ENCODE results near the gene GCNT1.

The GCNT1 gene

DNA sequence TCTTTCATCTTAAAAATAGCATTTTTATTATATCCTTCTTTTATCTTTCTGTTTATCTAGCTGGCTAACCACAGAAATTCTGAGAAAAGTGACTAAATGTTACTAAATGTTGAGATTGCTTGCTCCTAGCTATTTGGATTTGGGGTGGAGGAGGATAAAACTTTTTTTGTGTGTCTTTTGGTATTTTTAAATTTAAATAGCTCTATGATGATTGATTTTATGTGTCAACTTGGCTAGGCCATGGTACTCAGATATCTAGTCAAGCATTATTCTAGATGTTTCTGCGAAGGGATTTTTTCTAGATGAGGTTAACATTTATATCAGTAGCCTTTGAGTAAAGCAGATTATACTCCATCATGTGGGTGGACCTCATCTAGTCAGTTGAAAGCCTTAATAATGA is 75.0 kb downstream of the GCNT1 start:
- no peak for DNase-seq (ENCODE audit: low read depth in 3 of 3)

DNA sequence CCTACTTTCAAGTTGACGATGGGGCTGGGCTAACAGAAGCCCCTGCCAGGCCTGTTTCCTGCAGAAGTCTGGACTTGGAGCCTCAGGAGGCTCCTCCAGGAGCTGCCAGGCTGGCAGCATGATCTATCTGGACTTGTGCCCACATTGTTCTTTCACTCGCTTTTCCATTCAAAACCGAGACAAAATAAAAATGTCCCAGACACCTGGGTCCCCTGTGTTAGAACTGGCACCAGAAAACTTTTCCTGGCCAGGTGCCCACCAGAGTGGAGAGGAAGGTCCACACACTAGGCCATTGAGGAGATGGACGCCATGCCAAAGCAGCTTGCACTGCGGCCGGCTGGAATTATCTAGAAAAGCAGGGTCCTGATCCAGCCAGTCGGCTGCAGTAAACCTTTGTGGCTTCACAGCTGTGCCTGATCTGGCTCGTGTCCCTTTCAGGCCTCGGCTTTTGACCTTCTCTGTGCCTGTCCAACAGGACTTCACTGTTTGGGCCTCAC is 78.2 kb downstream of the GCNT1 start:
- DNase-seq (ENCODE audit: low read depth in 3 of 3): no peak

DNA sequence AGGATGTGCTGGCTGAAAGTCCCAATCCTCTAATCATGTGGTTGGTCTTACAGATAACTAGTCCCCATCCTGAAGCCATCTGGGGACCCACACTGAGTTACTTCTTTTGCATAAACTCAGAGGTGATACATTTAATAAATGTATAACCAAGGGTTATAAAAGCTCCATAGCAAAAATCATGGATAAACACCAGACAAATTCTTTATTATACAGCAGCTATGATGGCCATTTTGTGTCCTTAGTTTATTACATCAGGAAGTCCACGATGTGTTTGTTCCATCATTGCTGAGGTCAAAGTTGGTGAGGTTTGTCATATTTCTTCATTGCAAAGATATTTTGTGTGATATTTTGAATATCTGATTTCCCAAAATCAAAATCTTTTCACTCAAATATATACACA is 80.2 kb downstream of the GCNT1 start:
- DNase-seq (ENCODE audit: low read depth in 3 of 3): no peak

DNA sequence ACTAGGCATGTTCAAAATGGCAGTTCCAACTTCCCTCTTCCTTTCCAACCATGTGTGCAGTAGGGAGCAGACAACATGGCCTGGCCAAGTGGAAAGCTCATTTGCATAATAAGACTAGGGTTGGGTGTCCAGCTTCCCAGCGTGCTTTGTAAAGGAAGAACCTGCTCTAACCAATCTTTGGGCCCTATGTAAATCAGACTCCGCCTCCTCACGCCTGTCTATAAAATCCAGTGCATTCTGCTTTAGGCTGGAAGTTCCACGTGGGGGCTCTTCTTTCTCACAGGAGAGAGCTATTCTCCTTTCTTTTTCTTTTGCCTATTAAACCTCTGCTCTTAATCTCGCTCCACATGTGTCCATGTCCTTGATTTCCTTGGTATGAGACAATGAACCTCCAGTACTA is 83.4 kb downstream of the GCNT1 start:
- DNase-seq (ENCODE audit: low read depth in 3 of 3): no peak

DNA sequence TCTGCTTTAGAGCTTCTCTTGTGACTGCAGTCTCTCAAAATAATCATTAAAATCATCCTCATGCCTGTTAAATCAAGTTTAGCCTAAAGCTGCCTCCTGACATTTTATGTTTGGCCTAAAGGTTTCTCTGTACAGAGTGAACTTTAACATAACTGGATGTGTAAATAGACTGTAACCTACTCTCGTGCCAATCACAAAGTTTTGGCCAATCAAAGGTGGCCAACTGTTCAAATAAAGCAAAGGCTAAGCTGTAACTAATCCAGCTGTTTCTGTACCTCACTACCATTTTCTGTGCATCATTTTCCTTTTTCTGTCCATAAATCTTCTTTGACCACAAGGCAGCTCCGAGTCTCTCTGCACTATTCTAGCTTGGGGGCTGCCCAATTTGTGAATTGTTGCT is 86.2 kb downstream of the GCNT1 start:
- DNase-seq (ENCODE audit: low read depth in 3 of 3): no peak

DNA sequence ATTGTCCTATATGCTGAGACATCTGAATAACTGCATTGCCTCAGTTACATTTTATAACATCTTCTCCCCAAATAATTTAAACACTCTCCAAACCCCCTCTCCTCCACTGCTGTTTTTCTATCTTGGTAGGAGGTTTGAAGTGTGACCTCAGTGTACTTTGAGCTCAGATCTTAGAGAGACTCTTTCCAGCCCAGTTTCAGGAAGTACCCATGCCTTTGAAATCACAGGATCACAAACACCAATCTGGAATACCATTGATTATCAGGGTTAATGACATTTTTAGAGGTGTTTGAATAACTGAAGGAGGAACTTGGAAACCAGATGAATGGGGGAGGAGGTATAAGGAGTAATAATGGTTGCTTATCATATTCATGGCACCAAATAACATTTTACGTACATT is 93.2 kb downstream of the GCNT1 start:
- DNase-seq (ENCODE audit: low read depth in 3 of 3): no peak

DNA sequence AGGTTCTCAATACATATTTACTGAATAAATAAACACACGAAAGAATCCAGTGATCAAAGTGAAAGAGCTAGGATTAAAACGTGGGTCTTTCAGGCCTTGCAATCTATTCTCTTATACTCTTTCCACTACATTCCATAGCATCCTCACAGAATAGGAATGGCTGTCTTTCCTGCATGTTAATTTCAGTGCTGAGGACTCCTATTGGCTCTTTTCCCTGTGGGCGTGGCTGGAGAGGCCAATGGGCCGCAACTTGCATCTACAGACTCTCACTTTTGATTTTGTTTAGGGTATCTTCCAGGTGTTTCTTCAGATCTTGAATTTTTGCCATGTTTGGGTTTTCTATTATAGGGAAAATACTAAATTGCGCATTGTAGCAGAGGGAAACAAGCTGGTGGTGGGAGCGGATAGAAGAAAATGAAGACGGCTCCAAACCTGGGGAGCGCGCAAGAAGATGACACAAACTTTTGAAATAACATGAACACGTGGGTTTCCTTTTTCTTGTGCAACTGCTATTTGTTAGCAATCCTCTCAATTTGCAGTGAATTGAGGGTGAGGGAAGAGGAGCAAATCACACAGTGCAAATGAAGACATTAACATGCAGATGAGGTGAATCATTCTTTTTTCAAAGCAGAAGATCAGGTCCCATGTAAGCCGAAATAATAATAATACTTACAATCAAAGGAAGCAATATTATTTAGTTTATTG is 93.9 kb downstream of the GCNT1 start:
- no peak for DNase-seq (ENCODE audit: low read depth in 3 of 3)

DNA sequence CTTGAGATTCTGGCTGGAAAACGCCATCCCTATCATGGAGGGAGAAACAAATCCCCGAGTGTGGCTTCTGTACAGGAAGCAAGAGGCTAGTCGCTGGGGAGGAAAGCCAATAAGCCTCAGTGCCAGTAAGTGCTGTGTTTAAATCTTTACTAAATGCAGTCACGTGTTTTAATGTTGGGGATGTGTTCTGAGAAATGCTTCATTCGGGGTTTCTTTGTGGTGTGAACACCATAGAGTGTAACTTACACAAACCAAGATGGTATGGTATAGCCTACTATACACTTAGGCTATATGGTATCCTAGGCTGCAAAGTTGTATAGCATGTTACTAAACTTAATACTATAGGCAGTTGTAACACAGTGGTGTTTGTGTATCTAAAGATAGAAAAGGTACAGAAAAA is 94.7 kb downstream of the GCNT1 start:
- no peak for DNase-seq (ENCODE audit: low read depth in 3 of 3)
